NT2/D1 (cell line): Measurements from ENCODE around the gene MMP11.

Experiments used
- YY1 ChIP-seq: IDR thresholded peaks from 2 replicates; pipeline ENCODE4 v1.6.1; 2011; ENCODE audit not compliant: insufficient read length, insufficient read depth
- ZNF274 ChIP-seq: IDR thresholded peaks from 2 replicates; pipeline ENCODE4 v1.6.1; 2011; ENCODE audit warnings: mild to moderate bottlenecking, low read depth, low read length

GRCh38 chr22:23828800-23829680 is 56.4 kb downstream of the MMP11 start:
- TF ChIP-seq ZNF274: no peak
- TF ChIP-seq YY1: no peak
